Activated naive CD4-positive, alpha-beta T cell treated with anti-CD3 and anti-CD28 coated beads, Interleukin-2, amount 50 U/mL, for 72 hours (primary cell): ENCODE results near the gene FBRSL1. TPM values are rescaled to one million over a fixed set of nuclear protein-coding genes. Genes with fewer than 3 reads are reported as not detected.

Experiments
- ATAC-seq, 2 donors: fragments of 150-1000 bp; cut with Tn5 transposase; 2 replicates each; pipeline ENCODE4 v1.10.0; 2021; ENCODE audit warnings: mild to moderate bottlenecking in 2 of 2, moderate library complexity in 2 of 2
- DNase-seq, 2 donors: peaks; one replicate each; pipeline ENCODE4 v3.0.0; 2021 to 2022; ENCODE audit warnings: low spot score in 2 of 2
- H3K27ac Mint-ChIP-seq, 2 donors: one replicate each; pipeline ENCODE4 v1.8.0; 2022; ENCODE audit warnings: mild to moderate bottlenecking in 2 of 2, mixed read lengths in 2 of 2
- H3K36me3 Mint-ChIP-seq, 2 donors: one replicate each; pipeline ENCODE4 v1.8.0; 2022; ENCODE audit warnings: mixed read lengths in 2 of 2
- H3K9me3 Mint-ChIP-seq, 2 donors: one replicate each; pipeline ENCODE4 v1.8.0; 2022; ENCODE audit warnings: mixed read lengths in 2 of 2
- total RNA-seq, 2 donors: library from RNA; stranded (reverse); gene quantifications; one replicate each; pipeline ENCODE4 v1.2.3, GENCODE V29; 2022

FBRSL1 gene
- total RNA-seq, 2 donors from 2014 or later, result 30.8 to 37.8 TPM

GRCh38 chr12:132543298-132544079, 53.5 kb downstream of the FBRSL1 start:
- Mint-ChIP-seq H3K27ac (peak overlapping the region in 1 of 2 donors; percentile 38), H3K9me3 (no peaks in the 10 kb centered on the region), H3K36me3 (no peaks in the 10 kb centered on the region)
- DNase-seq, result no peak
- peak in 1 of 2 donors; percentile 23 for ATAC-seq

- no peaks in the 10 kb centered on the region for H3K9me3 Mint-ChIP-seq
- peak overlapping the region in 1 of 2 donors; percentile 38 for H3K27ac Mint-ChIP-seq
- DNase-seq (no peak), ATAC-seq (no peak)
- H3K36me3 Mint-ChIP-seq, result no peaks in the 10 kb centered on the region
Observed at GRCh38 chr12:132544080-132544397, 54.1 kb downstream of the FBRSL1 start.

DNA sequence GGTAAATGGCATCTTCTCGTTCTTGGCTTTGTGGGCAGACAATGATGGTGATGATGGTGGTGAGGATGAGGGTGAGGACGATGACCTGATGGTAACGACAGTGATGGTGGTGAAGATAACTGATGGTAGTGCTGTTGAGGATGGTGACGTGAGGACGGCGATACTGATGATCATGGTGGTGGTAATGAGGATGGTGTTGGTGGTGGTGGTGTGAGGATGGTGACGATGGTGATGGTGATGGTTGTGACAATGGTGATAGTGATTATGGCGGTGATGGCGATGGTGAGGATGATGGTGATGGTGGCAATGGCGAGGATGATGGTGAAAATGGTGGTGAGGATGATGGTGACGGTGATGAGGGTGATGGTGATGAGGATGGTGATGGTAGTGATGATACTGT, 54.5 kb downstream of the FBRSL1 start:
- H3K9me3 Mint-ChIP-seq, result no peaks in the 10 kb centered on the region
- no peak overlapping the region for H3K27ac Mint-ChIP-seq
- DNase-seq, result no peak
- H3K36me3 Mint-ChIP-seq, result no peaks in the 10 kb centered on the region
- ATAC-seq, result no peak

DNA sequence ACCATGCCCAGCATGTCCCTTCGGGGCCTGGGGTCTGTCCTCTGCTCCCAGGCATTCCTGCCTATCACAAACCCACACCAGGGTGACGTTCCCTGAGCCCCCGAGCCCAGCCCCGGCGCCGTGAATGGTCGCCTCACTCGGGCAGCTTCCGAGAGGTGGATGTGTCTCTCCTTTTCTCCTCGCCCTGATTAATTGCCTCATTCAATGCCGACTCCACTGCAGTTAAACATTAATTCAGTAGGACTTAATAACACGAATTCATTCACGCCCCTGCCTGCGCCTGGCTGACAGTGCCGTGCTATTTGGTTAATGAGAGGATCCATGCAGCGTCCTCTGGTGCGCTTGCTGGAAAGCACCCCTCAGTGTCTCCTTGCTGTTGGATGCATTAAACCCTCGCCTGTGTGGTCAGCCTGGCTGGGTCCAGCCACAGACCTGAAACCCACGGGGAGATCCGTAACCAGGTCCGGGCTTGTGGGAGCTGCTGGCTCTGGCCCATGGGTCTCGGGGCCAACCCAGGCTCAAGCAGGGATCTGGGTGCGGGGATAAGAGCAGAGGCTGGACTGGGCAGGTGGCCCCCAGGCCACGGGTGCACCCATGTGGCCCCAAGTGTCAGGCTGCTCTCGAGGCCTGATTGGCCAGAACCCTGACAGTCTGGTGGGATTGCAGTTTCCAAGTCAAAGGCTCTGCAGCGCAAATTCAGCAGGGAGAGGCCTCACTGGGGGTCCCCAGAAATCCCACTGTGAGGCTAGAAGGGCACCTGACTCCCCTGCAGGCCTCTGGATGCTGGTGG, 55.4 kb downstream of the FBRSL1 start:
- Mint-ChIP-seq H3K36me3 (no peaks in the 10 kb centered on the region), H3K9me3 (no peaks in the 10 kb centered on the region), H3K27ac (no peak overlapping the region)
- DNase-seq (no peak), ATAC-seq (no peak)

- H3K36me3 Mint-ChIP-seq, result no peaks in the 10 kb centered on the region
- DNase-seq (no peak), ATAC-seq (no peak)
- H3K27ac Mint-ChIP-seq, result no peak overlapping the region
- no peaks in the 10 kb centered on the region for H3K9me3 Mint-ChIP-seq
Observed at GRCh38 chr12:132545955-132546354, 56.0 kb downstream of the FBRSL1 start.

DNA sequence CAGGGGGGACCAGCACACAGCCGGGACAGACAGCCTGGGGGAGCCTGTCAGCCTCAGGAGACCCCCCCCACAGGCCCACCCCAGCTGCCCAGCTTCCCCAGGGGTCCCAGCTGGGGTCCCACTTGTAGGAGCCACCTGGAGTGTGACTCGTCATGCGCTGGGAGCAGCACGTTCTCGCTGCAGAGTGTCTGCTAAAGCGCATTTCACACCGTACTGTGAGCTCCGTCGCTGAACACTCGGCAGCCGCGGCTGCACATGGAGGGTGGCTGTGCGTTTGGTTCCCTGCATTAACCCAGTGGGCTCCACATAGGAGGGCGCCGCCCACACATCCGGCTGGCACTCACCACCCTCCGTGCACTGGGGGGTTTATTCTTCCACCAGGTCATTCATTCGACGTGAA, 56.7 kb downstream of the FBRSL1 start:
- Mint-ChIP-seq H3K27ac (no peak overlapping the region), H3K9me3 (no peaks in the 10 kb centered on the region), H3K36me3 (no peaks in the 10 kb centered on the region)
- no peak for DNase-seq
- ATAC-seq, result no peak

- no peaks in the 10 kb centered on the region for H3K36me3 Mint-ChIP-seq
- no peak overlapping the region for H3K27ac Mint-ChIP-seq
- H3K9me3 Mint-ChIP-seq, result no peaks in the 10 kb centered on the region
- ATAC-seq (no peak), DNase-seq (no peak)
Observed at GRCh38 chr12:132547205-132547740, 57.3 kb downstream of the FBRSL1 start.

DNA sequence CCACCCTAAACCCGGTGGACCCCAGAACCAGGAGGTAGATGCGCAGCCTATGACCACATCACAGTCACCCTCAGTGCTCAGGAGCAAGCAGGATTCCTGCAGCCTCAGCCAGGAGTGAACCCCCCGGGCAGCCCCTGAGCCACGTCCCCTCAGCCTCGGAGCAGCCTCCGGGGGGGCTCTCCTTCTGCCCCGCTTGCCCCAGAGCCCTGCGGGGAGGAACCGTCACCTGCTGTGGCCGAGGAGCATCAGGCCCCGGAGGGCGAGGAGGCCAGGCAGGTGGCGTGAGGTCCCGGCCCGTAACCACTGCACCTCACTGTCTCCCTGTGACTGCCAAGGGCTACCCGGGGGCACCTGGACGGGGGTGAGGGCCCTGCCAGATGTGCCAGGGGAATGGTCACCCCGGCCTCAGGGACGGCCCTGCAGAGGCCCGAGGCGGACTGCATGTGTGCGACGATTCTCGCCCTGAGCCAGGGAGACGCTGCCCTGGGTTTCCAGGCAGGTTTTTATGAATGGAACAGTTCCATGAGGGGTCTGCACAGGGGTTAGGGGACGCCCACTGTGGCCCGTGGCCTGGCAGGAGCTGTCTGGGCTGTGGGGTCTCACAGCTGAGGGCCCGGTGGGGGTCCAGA, 58.6 kb downstream of the FBRSL1 start:
- Mint-ChIP-seq H3K9me3 (no peaks in the 10 kb centered on the region), H3K27ac (no peak overlapping the region), H3K36me3 (no peaks in the 10 kb centered on the region)
- DNase-seq (no peak), ATAC-seq (no peak)

DNA sequence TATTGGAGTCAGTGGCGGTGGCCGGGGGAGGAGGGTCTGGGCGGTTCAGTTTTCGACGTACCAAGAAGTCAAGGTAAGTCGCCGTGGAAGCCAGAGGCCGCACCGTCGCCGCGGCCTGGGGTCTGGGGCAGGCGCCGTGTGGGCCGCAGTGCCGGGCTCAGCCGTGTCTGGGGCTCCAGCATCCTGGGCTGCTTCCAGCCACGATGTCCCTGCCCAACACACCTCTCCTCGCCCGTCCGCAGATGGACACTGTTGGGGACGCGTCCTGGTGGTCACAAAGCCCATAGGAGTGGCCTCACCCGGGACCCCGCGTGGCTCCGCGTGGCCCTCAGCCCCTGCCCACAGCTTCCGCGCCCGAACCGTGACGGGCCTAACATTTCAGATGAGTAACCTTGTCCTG, 59.1 kb downstream of the FBRSL1 start:
- H3K9me3 Mint-ChIP-seq, result no peaks in the 10 kb centered on the region
- DNase-seq (no peak), ATAC-seq (no peak)
- H3K27ac Mint-ChIP-seq, result no peak overlapping the region
- no peaks in the 10 kb centered on the region for H3K36me3 Mint-ChIP-seq

GRCh38 chr12:132550014-132550802, 60.3 kb downstream of the FBRSL1 start:
- Mint-ChIP-seq H3K36me3 (no peaks in the 10 kb centered on the region), H3K27ac (no peak overlapping the region), H3K9me3 (no peaks in the 10 kb centered on the region)
- DNase-seq, result no peak
- no peak for ATAC-seq

GRCh38 chr12:132550830-132551640, 61.1 kb downstream of the FBRSL1 start:
- DNase-seq (no peak), ATAC-seq (no peak)
- no peaks in the 10 kb centered on the region for H3K36me3 Mint-ChIP-seq
- H3K27ac Mint-ChIP-seq, result no peak overlapping the region
- no peaks in the 10 kb centered on the region for H3K9me3 Mint-ChIP-seq

DNA sequence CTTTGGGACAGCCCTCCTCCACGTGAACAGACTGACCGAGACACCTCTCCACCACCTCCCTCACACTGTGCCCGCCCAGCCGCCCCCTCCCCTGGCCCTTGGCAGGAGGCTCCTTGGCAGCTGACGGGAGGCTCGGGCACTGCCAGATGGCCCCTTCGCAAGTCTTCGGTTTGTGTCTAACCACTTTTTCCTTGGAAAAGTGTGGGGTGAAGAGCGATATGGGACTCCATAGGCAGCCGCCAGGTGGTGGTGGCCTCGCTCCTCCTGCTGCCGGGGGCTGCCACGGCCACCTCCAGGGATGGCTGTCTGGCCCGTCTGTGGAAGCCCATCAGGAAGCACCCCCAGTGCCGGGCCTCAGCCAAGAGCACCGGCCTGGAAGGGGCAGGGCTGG, 61.7 kb downstream of the FBRSL1 start:
- DNase-seq, result no peak

GRCh38 chr12:132554845-132555630, 65.1 kb downstream of the FBRSL1 start:
- Mint-ChIP-seq H3K27ac (no peak overlapping the region), H3K9me3 (no peaks in the 10 kb centered on the region), H3K36me3 (no peaks in the 10 kb centered on the region)
- DNase-seq, result peak in 1 of 2 donors; percentile 22
- no peak for ATAC-seq

More for the DNA sequence above, 61.7 kb downstream of the FBRSL1 start:
- Mint-ChIP-seq H3K36me3 (no peaks in the 10 kb centered on the region), H3K27ac (no peak overlapping the region), H3K9me3 (no peaks in the 10 kb centered on the region)
- ATAC-seq, result no peak

- DNase-seq (no peak), ATAC-seq (no peak)
- Mint-ChIP-seq H3K36me3 (no peaks in the 10 kb centered on the region), H3K9me3 (no peaks in the 10 kb centered on the region), H3K27ac (no peak overlapping the region)
Observed at GRCh38 chr12:132555686-132556085, 65.7 kb downstream of the FBRSL1 start.

DNA sequence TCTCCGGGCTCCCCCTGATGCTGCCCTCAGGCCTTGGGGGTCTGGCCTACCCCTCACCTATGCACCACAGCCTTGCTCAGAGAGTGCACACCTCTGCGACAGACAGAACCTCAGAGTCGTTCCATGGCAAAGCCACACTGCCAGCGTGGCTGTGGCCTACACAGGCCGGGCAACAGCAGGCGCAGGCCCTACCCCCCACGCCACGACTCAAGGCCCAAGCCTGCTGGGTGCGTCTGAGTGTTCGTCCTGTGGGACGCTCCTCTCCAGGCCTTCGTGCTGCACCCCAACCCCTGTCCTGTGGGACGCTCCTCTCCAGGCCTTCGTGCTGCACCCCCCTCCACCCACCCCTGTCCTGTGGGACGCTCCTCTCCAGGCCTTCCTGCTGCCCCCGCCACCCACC, 66.3 kb downstream of the FBRSL1 start:
- H3K36me3 Mint-ChIP-seq, result no peaks in the 10 kb centered on the region
- ATAC-seq (no peak), DNase-seq (no peak)
- H3K27ac Mint-ChIP-seq, result no peak overlapping the region
- H3K9me3 Mint-ChIP-seq, result no peaks in the 10 kb centered on the region
